Endothelial cell of umbilical vein (primary cell): ENCODE measurements around the gene CAMK2G. TPM values are rescaled to one million over a fixed set of nuclear protein-coding genes. Genes with fewer than 3 reads are reported as not detected.
A peak's percentile ranks its signal among the peaks of the same experiment; 100 is the strongest.

Experiments
- BruUV-seq: library from RNA; stranded (reverse); fragments of 400-500 nt; replicated peaks from 2 replicates; lab custom pipeline; 2021; lab: Mats Ljungman, UMichigan
- CTCF ChIA-PET: fragments of 300-600, 350-600 bp; sonication (Branson Sonifier 250); formaldehyde crosslinking; loops from one replicate; lab custom pipeline; 2021; ENCODE audit warnings: antibody characterized with exemption, inconsistent platforms; lab: Charles Lee
- POLR2A ChIA-PET: fragments of 300-600, 350-600 bp; sonication (Branson Sonifier 250); formaldehyde crosslinking; loops from one replicate; lab custom pipeline; 2021; ENCODE audit warnings: antibody characterized with exemption, inconsistent platforms; lab: Charles Lee
- DNase-seq: peaks from one replicate; pipeline ENCODE4 v3.0.0-alpha.2; 2011; ENCODE audit warnings: low read depth, low spot score
- FAIRE-seq: peaks from 2 replicates; lab custom pipeline; 2011; peaks lifted over from hg19 to GRCh38; lab: Jason Lieb, UNC
- H2AFZ ChIP-seq: 2 replicates; pipeline ENCODE4 v1.6.0; 2012; ENCODE audit warnings: low read depth, low read length, control low read depth, inconsistent platforms
- H3K27ac ChIP-seq: 2 replicates; pipeline ENCODE4 v1.5.1; 2011; ENCODE audit warnings: low read depth, mild to moderate bottlenecking, control low read depth, low read length, moderate library complexity; ENCODE audit not compliant: insufficient read depth
- H3K27me3 ChIP-seq, 2 experiments: 2 replicates each; pipeline versions ENCODE4 v1.6.0 to v1.6.1; 2011; ENCODE audit warnings: low read length in 2 of 2, mixed read lengths in 1 of 2; ENCODE audit not compliant: control insufficient read depth in 2 of 2, insufficient read depth in 2 of 2
- H3K36me3 ChIP-seq, 2 experiments: 2 replicates in 1 of 2; 3 replicates in 1 of 2; pipeline ENCODE4 v1.5.1; 2011; ENCODE audit warnings: low read length in 2 of 2, mild to moderate bottlenecking in 1 of 2, moderate library complexity in 1 of 2; ENCODE audit not compliant: control insufficient read depth in 2 of 2, insufficient read depth in 2 of 2; ENCODE audit errors: extremely low read depth in 1 of 2
- H3K4me1 ChIP-seq: 3 replicates; pipeline ENCODE4 v1.5.1; 2011; ENCODE audit warnings: mild to moderate bottlenecking, low read length; ENCODE audit not compliant: control insufficient read depth, insufficient read depth; ENCODE audit errors: extremely low read depth
- H3K4me2 ChIP-seq: 2 replicates; pipeline ENCODE4 v1.6.1; 2011; ENCODE audit warnings: low read length, control low read depth, mixed read lengths; ENCODE audit not compliant: insufficient read depth
- H3K4me3 ChIP-seq, 3 experiments: fragments of 200-600 bp in 1 of 3; sonication (generic), shearing (Covaris generic) in 1 of 3; replicated peaks in 1 of 3; 2 replicates each; pipeline ENCODE4 v1.5.1; 2011 to 2016; ENCODE audit warnings: control low read depth in 3 of 3, low read length in 3 of 3, mild to moderate bottlenecking in 2 of 3, inconsistent platforms in 1 of 3, low read depth in 1 of 3, moderate library complexity in 1 of 3; ENCODE audit not compliant: insufficient read depth in 1 of 3
- H3K79me2 ChIP-seq: 2 replicates; pipeline ENCODE4 v1.6.0; 2012; ENCODE audit warnings: low read length, inconsistent platforms; ENCODE audit not compliant: control insufficient read depth, insufficient read depth
- H3K9ac ChIP-seq: replicated peaks from 2 replicates; pipeline ENCODE3; 2011; ENCODE audit warnings: low read length, control low read depth; ENCODE audit not compliant: insufficient read depth; ENCODE audit errors: extremely low read depth
- H3K9me1 ChIP-seq: replicated peaks from 3 replicates; pipeline ENCODE4 v1.6.0; 2011; ENCODE audit warnings: mild to moderate bottlenecking, low read length; ENCODE audit not compliant: control insufficient read depth, insufficient read depth; ENCODE audit errors: extremely low read depth
- H3K9me3 ChIP-seq: replicated peaks from 2 replicates; pipeline ENCODE4 v1.5.1; 2012; ENCODE audit warnings: low read length, inconsistent platforms; ENCODE audit not compliant: control insufficient read depth, insufficient read depth
- H4K20me1 ChIP-seq: replicated peaks from 2 replicates; pipeline ENCODE3; 2011; ENCODE audit warnings: mild to moderate bottlenecking, low read length; ENCODE audit not compliant: control insufficient read depth, insufficient read depth; ENCODE audit errors: extremely low read depth
- EZH2 ChIP-seq: IDR thresholded peaks from 2 replicates; pipeline ENCODE4 v1.6.1; 2012; ENCODE audit warnings: borderline replicate concordance, low read depth, mild to moderate bottlenecking, moderate library complexity, low read length, inconsistent platforms; ENCODE audit not compliant: severe bottlenecking
- FOS ChIP-seq: IDR thresholded peaks from 2 replicates; pipeline ENCODE4 v1.6.1; 2011; ENCODE audit warnings: mild to moderate bottlenecking, low read length, moderate library complexity, borderline replicate concordance; ENCODE audit not compliant: insufficient read depth
- GATA2 ChIP-seq: IDR thresholded peaks from 2 replicates; pipeline ENCODE4 v1.7.0; 2011; ENCODE audit warnings: low read depth, mild to moderate bottlenecking, moderate library complexity, mixed read lengths, low read length; ENCODE audit not compliant: insufficient read length, insufficient read depth
- JUN ChIP-seq: IDR thresholded peaks from 2 replicates; pipeline ENCODE4 v1.6.1; 2011; ENCODE audit warnings: borderline replicate concordance, low read depth; ENCODE audit not compliant: insufficient read length, insufficient read depth
- MYC ChIP-seq: IDR thresholded peaks from one replicate; pipeline ENCODE4 v1.6.1; 2011; ENCODE audit warnings: mild to moderate bottlenecking, low read depth, low read length
- POLR2A ChIP-seq: IDR thresholded peaks from 2 replicates; pipeline ENCODE4 v1.6.1; 2012; ENCODE audit warnings: low read depth, mild to moderate bottlenecking, control low read depth, low read length
- POLR2AphosphoS5 ChIP-seq: IDR thresholded peaks from 2 replicates; pipeline ENCODE4 v1.6.1; 2012; ENCODE audit warnings: low read depth, mild to moderate bottlenecking, control low read depth, low read length, moderate library complexity; ENCODE audit not compliant: insufficient read depth
- dilution Hi-C: fragments of 300-500 bp; cut with MboI; formaldehyde crosslinking; loops from one replicate; pipeline ENCODE4 v1.15.0; 2019; ENCODE audit warnings: low sequenced_read_pairs; ENCODE audit not compliant: extremely low pct_ligation_motif_present
- intact Hi-C: fragments of 100-400 bp; cut with micrococcal nuclease; formaldehyde crosslinking; loops from one replicate; pipeline ENCODE4 v1.10.0; 2022
- polyA plus RNA-seq, 4 experiments: library from polyadenylated mRNA; depleted of rRNA in 3 of 4; stranded (reverse) in 3 of 4; unstranded in 1 of 4; fragments of >200 nt; gene quantifications; 2 replicates each; pipeline versions ENCODE4 v1.2.1 to v1.2.3, GENCODE V29; 2011 to 2012; ENCODE audit warnings: missing spikeins in 1 of 4
- total RNA-seq: library from RNA; stranded (reverse); gene quantifications from 2 replicates; pipeline ENCODE4 v1.2.3, GENCODE V29; 2021
- TF ChIP-seq, protein P1 (sequence below): IDR thresholded peaks from 2 replicates; pipeline ENCODE4 v1.6.1; 2011; ENCODE audit not compliant: insufficient read depth, insufficient read length
- TF ChIP-seq, protein P2 (sequence below), 2 donors: IDR thresholded peaks; 1 replicate in 1 of 2; 2 replicates in 1 of 2; pipeline ENCODE4 v1.5.1; 2011; ENCODE audit warnings: low read length in 2 of 2, mild to moderate bottlenecking in 2 of 2, moderate library complexity in 2 of 2, control low read depth in 1 of 2, inconsistent platforms in 1 of 2, low read depth in 1 of 2; ENCODE audit not compliant: insufficient read depth in 1 of 2; ENCODE audit errors: extremely low read depth in 1 of 2

The CAMK2G gene
- total and polyA plus RNA-seq, 2 donors (not counting 3 experiments of a cell fraction or from before 2014, with no cell fraction given): 27.2 to 33.6 TPM

DNA sequence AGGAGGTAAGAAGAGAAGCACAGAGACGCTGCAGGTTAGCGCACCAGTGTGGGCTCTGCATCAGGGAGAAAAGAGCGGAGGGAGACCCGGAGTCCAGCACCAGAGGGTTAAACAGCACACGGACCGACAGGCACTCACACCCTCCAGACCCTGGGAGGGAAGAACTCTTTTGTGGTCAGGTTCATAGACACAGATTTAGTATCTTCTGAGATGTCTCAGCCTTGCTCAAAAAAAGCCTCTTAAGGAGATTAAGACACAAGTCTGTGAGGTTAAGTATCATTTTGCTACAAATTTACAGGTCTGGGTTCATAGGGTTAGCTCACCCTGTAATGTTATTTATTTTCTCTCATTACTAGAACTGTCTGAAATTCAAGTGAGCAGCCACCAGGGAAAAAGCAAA lies 46.2 kb downstream of the CAMK2G start:
- no peak for TF ChIP-seq POLR2AphosphoS5
- TF ChIP-seq MYC: no peak
- TF ChIP-seq, protein P1, sequence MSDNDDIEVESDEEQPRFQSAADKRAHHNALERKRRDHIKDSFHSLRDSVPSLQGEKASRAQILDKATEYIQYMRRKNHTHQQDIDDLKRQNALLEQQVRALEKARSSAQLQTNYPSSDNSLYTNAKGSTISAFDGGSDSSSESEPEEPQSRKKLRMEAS: no peak
- TF ChIP-seq JUN: no peak
- TF ChIP-seq EZH2: no peak
- no peak for TF ChIP-seq GATA2
- TF ChIP-seq, protein P2, sequence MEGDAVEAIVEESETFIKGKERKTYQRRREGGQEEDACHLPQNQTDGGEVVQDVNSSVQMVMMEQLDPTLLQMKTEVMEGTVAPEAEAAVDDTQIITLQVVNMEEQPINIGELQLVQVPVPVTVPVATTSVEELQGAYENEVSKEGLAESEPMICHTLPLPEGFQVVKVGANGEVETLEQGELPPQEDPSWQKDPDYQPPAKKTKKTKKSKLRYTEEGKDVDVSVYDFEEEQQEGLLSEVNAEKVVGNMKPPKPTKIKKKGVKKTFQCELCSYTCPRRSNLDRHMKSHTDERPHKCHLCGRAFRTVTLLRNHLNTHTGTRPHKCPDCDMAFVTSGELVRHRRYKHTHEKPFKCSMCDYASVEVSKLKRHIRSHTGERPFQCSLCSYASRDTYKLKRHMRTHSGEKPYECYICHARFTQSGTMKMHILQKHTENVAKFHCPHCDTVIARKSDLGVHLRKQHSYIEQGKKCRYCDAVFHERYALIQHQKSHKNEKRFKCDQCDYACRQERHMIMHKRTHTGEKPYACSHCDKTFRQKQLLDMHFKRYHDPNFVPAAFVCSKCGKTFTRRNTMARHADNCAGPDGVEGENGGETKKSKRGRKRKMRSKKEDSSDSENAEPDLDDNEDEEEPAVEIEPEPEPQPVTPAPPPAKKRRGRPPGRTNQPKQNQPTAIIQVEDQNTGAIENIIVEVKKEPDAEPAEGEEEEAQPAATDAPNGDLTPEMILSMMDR (IDR thresholded peaks at IDR 0.05; ENCODE audit: extremely low read depth in 1 of 2, insufficient read depth in 1 of 2, low read depth in 1 of 2, low read length in 2 of 2): no peak
- no peak for TF ChIP-seq POLR2A
- TF ChIP-seq FOS: no peak
- dilution Hi-C loops (no loop called here), intact Hi-C loops (no loop called here)
- H3K4me3 ChIP-seq: no peak overlapping the region
- no peaks in the 10 kb centered on the region for H3K27me3 ChIP-seq
- no peaks in the 10 kb centered on the region for H3K9me1 ChIP-seq
- no peak overlapping the region for H2AFZ ChIP-seq
- H3K79me2 ChIP-seq: no peaks in the 10 kb centered on the region
- no peak overlapping the region for H3K27ac ChIP-seq
- H3K4me1 ChIP-seq: no peaks in the 10 kb centered on the region
- DNase-seq (no peak), FAIRE-seq (peak; percentile 15)
- POLR2A ChIA-PET: no interaction called here
- no peak overlapping the region for H3K9ac ChIP-seq
- H4K20me1 ChIP-seq: no peaks in the 10 kb centered on the region
- H3K9me3 ChIP-seq: no peaks in the 10 kb centered on the region
- CTCF ChIA-PET: interaction anchor here (1.0 to 2.0 kb wide), 3 partner anchors 9 to 18 kb away, joined by 3 to 4 read pairs (median 3); no protein-coding TSS in a partner anchor
- H3K36me3 ChIP-seq: peaks cover 0 to 14% of the 10 kb centered on the region in 2 experiments
- no peak overlapping the region for H3K4me2 ChIP-seq
- no TSS peak for BruUV-seq
